Measurements from ENCODE around the gene HNRNPL.
"Not testable (repeated sequence)": the region's sequence is repeated elsewhere in the genome, so short reads cannot be mapped to it uniquely, and the experiment has no call there.

The HNRNPL gene

GRCh38 chr19:38849860-38850435 is at the start of gene HNRNPL:
Gene HNRNPL (minus strand): TSS chr19:38849986. CDS start chr19:38849966, 20 bp downstream.
- no peak for TF ChIP-seq ZNF274 (IDR thresholded peaks at IDR 0.05; ENCODE audit: low read depth, low read length)
- peak within 1 kb of the TSS; percentile 97 for H3K4me3 ChIP-seq (ENCODE audit: low read length)

GRCh38 chr19:38898788-38899446 is 49.1 kb upstream of the HNRNPL start:
- no peak for TF ChIP-seq ZNF274 (IDR thresholded peaks at IDR 0.05; ENCODE audit: low read depth, low read length)
- H3K4me3 ChIP-seq (ENCODE audit: low read length): peak overlapping the region; percentile 80

- no peak for TF ChIP-seq ZNF274 (IDR thresholded peaks at IDR 0.05; ENCODE audit: low read depth, low read length)
- no peak overlapping the region for H3K4me3 ChIP-seq (ENCODE audit: low read length)
These were observed 45.2 kb upstream of the HNRNPL start for GRCh38 chr19:38894968-38895367.

- no peak for TF ChIP-seq ZNF274 (IDR thresholded peaks at IDR 0.05; ENCODE audit: low read depth, low read length)
These were observed 43.6 kb upstream of the HNRNPL start for GRCh38 chr19:38893341-38893771.

GRCh38 chr19:38892841-38893240 is 43.1 kb upstream of the HNRNPL start:
- H3K4me3 ChIP-seq (ENCODE audit: low read length): no peak overlapping the region
- TF ChIP-seq ZNF274 (IDR thresholded peaks at IDR 0.05; ENCODE audit: low read depth, low read length): no peak

More at GRCh38 chr19:38893341-38893771, 43.6 kb upstream of the HNRNPL start:
- no peak overlapping the region for H3K4me3 ChIP-seq (ENCODE audit: low read length)

- no peak overlapping the region for H3K4me3 ChIP-seq (ENCODE audit: low read length)
- TF ChIP-seq ZNF274 (IDR thresholded peaks at IDR 0.05; ENCODE audit: low read depth, low read length): no peak
These were observed 42.0 kb upstream of the HNRNPL start for GRCh38 chr19:38891771-38892170.

- TF ChIP-seq ZNF274 (IDR thresholded peaks at IDR 0.05; ENCODE audit: low read depth, low read length): no peak
- H3K4me3 ChIP-seq (ENCODE audit: low read length): no peak overlapping the region
These were observed 40.9 kb upstream of the HNRNPL start for GRCh38 chr19:38890686-38891085.

- no peak for TF ChIP-seq ZNF274 (IDR thresholded peaks at IDR 0.05; ENCODE audit: low read depth, low read length)
- no peak overlapping the region for H3K4me3 ChIP-seq (ENCODE audit: low read length)
These were observed 40.0 kb upstream of the HNRNPL start for GRCh38 chr19:38889803-38890202.

GRCh38 chr19:38888876-38889275 is 39.1 kb upstream of the HNRNPL start:
- no peak for TF ChIP-seq ZNF274 (IDR thresholded peaks at IDR 0.05; ENCODE audit: low read depth, low read length)
- no peak overlapping the region for H3K4me3 ChIP-seq (ENCODE audit: low read length)

GRCh38 chr19:38884691-38885090 is 34.9 kb upstream of the HNRNPL start:
- not testable (repeated sequence) for H3K4me3 ChIP-seq (ENCODE audit: low read length)

GRCh38 chr19:38883286-38883685 is 33.5 kb upstream of the HNRNPL start:
- no peak for TF ChIP-seq ZNF274 (IDR thresholded peaks at IDR 0.05; ENCODE audit: low read depth, low read length)
- H3K4me3 ChIP-seq (ENCODE audit: low read length): no peak overlapping the region

- H3K4me3 ChIP-seq (ENCODE audit: low read length): no peak overlapping the region
- TF ChIP-seq ZNF274 (IDR thresholded peaks at IDR 0.05; ENCODE audit: low read depth, low read length): no peak
These were observed 31.3 kb upstream of the HNRNPL start for GRCh38 chr19:38880882-38881609.

- H3K4me3 ChIP-seq (ENCODE audit: low read length): no peak overlapping the region
- TF ChIP-seq ZNF274 (IDR thresholded peaks at IDR 0.05; ENCODE audit: low read depth, low read length): no peak
These were observed 30.5 kb upstream of the HNRNPL start for GRCh38 chr19:38880076-38880881.

- no peak overlapping the region for H3K4me3 ChIP-seq (ENCODE audit: low read length)
These were observed 29.6 kb upstream of the HNRNPL start for GRCh38 chr19:38879400-38879751.

More at GRCh38 chr19:38879400-38879751, 29.6 kb upstream of the HNRNPL start:
- no peak for TF ChIP-seq ZNF274 (IDR thresholded peaks at IDR 0.05; ENCODE audit: low read depth, low read length)
